Activated CD4-positive, alpha-beta T cell treated with anti-CD3 and anti-CD28 coated beads, Interleukin-2, amount 50 U/mL, for 4 hours (primary cell): Measurements from ENCODE around the gene CHADL.

Source experiments
- DNase-seq, 2 experiments: peaks; one replicate each; pipeline ENCODE4 v3.0.0-alpha.2; 2020

Gene CHADL

DNA sequence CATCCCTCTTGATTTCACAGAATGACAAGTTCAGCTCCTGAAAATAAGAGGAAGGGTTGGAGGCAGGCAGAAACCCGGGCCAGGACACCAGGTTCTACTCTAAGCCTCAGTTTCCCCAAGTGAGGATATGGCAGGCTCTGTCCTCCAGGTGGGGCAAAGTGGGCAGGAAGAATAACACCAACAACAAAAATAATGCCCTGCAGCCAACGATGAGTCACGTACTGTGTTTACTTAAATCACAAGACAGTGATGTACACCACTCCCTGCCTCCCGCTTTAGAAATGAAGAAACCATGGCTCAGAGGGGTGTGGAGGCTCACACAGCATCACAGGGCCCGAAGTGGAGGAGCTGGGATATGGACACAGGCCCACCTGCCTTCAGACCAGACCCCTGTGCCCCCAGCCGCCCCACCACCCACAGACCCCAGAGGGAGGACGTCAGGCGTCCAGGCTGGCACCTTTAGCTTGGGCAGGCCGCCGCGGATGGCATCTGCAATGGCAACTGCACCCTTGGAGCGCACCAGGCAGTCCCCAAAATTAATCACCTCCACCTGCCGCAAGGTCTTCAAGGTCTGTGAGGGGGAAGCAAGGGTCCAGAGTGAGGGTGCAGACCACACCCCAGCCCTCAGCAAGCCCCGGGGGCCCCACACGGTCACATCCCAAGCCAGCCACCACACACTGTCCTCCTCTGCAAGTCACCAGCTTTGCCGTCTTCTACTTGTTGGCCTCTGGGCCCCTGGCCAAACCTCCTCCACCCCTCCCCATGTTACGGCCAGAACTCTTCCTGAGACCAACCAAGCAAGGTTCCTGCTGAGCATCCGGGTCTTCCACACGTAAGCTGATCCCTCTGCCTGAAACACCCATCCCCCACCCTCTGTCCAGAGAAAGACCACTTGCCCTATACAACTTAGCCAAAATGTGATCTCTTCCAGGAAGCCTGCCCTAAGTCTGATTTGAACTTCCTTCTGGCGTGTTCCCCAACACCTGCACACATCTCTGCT is 15.8 kb upstream of the CHADL start:
- DNase-seq, result no peak

DNA sequence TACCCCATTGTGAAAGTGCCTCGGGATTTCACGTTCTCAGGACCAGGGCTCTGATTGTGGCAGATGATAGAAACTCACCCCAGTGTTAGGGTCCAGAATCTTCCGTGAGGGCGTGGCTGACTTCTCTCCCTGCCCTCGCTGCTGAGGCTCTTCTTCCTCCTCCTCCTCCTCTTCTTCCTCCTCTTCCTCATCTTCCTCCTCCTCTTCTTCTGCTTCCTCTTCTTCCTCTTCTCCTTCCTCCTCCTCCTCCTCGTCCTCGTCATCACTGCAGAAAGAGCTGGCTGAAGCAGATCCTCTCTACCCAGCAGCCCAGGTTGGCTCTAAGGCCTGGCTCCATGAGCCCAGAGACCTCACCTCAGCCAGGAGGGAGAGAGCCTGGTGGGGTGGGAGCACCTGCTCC is 13.5 kb upstream of the CHADL start:
- DNase-seq, result no peak

DNA sequence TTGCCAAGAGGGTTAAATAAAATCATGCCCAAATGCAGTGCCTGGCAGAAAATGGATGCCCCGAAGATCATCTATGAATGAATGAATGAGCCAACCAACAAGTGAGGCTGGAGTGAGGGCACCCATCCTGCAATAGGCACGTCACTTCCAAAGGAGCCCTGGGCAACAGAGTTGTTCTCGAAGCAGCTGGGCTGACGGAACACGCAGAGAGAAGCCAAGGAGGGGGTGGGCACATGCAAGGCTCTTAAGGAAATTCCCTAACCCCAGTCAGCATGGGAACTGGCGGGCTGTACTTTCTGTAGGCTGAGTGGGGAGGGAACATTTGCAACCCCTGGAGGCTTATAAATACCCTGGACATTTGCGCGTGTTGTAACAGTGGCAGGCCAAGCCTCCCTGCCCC is 11.6 kb upstream of the CHADL start:
- DNase-seq, result no peak

DNA sequence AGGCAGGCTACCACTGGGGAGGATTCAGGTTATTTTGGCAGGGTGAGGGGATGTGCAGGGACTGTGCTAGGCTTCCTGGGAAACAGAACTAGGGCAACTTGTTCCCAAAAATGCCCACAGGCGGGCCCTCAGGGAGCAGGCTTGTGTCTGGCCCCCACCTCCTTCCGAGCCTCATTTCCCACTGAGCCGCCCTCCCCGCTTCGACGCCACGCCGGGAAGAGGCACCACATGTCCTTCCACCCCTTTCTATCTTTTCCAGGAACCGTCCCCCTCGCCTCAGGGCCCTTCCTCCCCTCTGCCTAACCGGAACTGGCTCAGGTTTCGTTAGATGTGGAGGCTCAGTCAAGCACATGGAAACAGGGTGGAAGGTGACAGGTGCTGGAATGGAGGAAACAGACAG is 9.4 kb upstream of the CHADL start:
- DNase-seq, result no peak

DNA sequence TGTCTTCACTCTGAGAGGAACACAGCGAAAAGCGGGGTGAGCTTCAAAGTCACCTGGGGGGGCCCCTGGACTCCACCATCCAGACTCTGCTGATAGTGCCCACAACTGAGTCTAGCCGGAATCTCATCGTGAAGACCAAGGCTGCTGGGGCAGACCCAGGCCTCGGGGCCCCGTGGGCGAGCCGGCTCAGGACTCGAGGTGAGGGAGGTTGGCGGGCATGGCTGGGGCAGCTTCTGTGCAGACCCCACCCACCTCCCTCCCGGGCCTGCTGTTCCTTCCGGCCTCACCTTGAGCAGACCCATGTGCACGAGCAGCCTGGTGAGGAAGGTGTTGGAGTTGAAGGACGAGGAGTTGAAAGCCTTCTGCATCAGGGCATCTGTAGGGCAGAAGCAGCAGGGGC is 8.7 kb upstream of the CHADL start:
- no peak for DNase-seq

DNA sequence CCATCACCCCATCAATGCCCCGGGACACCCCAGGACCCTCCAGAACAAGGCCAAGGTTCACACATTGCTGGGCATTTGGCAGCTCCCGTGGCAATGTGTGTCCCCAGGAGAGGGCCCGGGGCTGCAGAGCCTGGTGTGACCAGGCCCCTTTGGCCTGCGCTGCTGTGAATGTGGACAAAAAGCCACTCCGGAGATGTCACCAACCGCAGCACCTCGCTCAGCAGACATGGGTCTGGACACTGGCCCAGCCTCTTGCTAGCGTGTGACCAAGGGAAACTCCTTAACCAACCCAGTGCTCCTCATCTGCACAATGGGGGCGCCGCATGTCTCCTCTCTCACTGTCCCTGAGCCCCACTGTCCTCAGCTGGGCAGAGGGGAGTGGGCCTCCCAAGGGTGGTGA is 8.0 kb upstream of the CHADL start:
- no peak for DNase-seq

DNA sequence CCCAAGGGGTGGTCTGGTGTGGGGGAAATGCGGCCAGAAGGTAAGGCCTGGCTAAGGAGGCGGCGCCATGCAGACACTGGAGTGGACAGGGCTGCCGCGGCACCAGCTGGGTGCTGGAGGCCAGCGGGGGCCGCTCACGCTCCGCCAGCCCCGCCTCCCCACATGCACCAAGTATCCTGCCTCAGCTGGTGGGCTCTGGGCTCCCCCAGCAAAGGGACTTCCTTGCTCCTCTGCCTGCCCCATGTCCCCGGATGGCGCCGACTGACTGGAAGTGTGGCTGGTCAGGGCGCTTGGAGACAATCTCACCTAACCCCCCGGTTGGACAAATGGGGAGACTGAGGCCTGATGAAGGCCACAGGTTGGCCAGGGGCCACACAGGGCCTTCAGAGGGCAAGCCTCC is 7.6 kb upstream of the CHADL start:
- DNase-seq, result no peak

DNA sequence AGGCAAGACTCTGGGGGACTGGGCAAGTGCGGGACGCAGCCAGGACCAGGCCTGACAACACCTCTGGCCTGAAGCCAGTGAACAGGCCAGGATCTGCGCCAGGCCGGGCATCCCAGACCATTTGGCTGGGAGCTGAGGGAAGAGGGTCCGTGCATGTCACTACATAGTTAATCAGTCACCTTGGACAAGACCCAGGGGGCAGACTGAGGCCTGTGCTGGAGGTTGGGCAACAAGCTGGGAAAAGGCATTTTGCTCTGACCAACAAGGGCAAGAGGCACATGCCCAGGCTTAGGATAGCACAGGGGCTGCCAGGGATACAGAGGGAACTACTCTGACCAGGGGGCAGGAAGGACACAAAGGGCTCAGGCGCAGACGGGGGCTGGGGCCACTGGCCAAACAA is 7.0 kb upstream of the CHADL start:
- no peak for DNase-seq

DNA sequence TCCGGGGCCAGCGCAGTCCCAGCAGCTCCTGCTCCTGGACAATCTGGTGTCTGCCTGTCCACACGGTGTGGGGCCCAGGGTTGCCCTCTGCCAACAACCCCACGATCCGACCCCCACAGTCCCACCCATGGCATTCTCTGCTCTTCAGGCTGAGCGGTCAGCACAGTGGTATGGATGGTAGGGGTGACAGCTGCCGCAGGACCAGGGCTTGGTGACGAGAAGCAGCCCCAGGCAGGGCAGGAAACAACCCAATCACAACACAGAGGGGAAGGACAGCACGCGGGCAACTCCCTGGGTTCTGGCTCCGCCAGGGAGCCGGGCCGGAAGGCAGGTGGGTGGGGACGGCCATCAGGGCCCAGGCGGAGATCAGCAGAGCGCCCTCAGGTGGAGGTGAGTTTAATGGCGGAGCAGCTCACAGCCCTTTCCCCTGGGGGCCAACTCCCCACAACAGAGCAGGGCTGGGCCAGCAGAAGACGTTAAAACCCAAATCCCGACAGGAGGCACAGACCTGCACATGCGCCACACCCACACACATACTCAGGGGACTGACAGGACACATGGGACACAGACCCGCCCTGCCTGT is 5.3 kb upstream of the CHADL start:
- DNase-seq, result no peak

DNA sequence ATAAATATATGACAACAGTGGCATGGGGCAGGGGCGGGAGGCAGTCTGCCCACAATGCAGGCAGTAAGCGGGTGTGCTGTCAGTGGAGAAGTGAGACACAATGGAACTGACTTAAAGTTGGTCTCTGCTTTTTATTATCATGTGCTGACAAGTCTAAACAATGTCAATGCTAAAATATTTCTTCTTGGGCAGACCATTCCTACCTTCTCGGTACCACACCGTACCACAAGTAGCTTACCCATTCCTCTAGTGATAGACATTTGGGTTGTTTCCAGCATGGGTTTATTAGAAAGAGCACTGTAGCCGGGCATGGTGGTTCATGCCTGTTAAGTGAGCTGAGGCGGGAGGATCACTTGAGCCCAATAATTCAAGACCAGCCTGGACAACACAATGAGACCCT is 2.6 kb upstream of the CHADL start:
- DNase-seq, result no peak

DNA sequence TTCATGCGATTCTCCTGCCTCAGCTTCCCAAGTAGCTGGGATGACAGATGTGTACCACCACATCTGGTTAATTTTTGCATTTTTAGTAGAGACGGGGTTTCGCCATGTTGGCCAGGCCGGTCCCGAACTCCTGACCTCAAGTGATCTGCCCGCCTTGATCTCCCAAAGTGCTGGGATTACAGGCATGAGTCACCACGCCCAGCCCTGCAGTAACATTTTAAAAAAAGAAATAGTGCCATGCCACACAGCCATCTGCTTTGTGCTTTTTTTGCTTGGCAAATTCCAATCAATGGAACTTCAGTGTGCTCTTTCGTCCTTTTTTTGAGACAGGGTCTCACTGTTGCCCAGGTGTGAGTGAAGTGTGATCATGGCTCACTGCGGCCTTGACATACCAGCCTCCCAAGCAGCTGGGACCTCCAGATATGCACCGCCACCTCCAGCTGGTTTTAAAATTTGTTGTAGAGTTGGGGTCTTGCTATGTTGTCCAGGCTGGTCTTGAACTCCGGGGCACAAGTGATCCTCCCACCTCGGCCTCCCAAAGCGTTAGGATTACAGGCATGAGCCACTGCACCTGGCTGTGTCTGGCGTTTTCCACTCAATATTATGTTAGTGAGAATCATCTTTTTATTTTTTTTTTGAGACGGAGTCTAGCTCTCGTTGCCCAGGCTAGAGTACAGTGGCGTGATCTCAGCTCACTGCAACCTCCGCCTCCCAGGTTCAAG is 1.8 kb upstream of the CHADL start:
- no peak for DNase-seq

DNA sequence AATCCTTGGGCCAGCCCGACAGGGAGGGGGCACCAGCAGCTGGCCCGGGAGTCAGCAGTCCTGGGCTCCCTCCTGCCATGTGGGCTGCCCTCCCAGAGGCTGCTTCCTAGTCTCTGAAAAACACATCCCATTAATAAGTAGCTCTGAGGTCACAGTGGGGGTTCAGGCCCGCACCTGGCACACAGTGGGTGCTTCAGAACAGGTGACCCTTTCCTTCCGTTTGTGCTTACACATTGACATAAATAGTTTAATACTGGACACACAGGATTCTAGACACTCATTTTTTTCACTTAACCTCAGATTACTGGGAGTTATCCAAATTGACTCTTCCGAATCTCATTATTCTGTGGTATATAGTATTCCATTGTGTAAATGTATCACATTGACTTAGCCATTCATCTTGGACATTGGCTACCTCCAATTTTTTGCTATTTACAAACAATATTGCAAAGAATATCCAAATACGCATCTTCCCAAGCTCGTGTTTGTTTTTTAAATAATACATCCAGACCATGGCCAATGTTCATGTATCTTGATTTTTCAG is 474 bp upstream of the CHADL start:
- no peak for DNase-seq

DNA sequence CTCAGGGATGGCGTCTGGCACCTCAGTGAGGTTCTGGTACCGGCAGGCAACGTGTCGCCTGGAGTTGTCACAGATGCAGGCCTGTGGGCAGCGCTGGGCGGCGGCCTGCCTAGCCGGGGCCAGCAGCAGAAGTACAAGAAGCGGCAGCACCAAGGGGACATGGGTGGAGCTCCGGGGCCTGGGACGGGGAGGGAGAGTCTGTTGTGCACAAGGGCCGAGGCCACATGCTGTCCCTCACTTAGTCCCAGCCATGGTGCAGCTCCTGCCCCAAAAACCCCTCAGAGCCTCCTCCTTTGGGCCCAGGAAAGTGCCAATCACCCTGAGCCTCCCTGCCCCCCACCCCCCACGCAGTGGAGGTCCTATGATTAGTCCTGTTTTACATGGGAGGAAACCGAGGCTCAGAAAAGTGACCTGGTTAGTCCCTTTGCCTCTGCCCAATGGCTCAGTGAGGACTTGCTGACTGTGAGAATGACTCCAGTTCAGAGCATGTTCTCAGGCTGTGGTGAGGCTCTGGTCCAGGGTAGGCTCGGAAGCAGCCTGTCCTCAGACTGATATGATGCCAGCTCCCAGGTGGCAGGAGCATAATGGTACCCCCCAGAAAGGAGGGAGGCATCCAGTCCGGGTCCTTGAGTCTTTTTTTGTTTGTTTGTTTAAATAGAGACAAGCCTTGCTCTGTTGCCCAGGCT is 1.1 kb downstream of the CHADL start:
- DNase-seq, result no peak

DNA sequence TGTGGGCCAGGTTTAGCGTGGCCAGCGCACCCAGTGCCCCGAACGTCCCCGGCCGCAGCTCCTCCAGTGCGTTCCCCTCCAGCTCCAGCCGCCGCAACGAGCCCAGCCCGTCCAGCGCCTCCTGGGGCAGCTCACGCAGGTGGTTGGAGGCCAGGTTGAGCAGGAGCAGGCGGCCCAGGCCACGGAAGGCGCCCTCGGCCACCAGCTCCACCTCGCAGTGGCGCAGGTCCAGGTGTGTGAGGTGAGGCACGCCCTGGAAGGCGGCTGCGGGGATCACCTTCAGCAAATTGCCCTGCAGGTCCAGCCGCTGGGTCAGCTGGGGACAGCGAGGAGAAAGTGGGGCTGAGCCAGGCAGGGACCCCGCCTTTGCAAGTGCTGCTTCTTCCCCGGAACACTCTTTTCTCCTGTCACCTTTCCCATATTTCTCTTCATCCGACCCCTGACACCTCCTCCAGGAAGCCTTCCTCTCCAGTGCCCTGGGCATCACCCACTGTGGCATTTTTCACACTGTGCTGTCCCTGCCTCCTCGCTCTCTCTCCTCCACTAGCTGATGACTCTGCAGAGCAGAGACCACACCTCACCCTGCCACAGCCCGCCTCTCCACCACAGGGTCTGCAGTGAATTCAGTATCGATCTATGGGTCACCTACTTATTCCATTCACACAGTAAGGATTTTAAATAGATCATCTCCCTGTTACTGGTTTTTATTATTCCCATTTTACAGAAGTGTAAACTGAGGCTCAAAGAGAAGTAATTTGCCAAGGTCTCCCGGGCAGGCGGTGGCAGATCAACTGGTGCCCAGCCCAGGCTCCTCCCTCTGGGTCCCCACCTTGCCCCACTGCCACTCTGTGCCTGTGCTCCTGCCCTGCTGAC is 1.9 kb downstream of the CHADL start:
- no peak for DNase-seq

DNA sequence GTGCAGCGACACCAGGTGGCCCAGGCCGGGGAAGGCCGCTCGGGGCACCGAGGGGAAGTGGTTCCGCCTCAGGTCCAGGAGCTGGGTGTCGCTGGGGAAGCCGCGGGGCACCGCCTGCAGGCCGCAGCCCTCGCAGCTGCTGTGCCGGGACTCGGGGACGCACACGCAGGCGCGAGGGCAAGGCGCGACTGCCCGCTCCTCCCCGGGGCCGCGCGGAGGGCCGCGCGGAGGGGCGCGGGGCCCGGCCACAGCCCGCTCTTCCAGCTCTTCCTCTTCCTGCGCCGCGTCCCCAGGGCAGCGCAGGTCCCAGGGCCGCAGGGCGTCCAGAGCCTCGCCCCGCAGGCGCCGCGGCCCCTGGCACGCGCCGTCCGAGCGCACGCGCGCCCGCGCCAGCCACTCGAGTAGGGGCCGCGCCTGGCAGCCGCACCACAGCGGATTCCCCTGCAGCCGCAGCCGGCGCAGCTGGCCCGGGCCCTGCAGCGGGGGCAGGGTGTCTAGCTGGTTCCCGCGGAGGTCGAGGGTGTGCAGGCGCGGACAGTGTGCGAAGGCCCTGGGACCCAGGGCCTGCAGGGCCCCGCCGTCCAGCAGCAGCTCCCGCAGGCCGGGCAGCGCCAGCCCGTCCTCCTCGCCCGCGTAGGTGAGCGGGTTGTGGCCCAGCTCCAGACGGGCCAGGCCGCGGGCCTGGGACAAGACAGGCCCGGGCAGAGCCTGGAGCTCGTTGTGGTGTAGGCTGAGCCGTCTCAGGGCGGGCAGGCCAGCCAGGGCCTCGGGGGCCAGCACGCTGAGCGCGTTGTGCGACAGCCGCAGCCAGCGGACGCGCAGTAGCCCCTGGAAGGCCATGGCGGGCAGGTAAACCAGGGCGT is 2.8 kb downstream of the CHADL start:
- peak; percentile 74 to 77 for DNase-seq

DNA sequence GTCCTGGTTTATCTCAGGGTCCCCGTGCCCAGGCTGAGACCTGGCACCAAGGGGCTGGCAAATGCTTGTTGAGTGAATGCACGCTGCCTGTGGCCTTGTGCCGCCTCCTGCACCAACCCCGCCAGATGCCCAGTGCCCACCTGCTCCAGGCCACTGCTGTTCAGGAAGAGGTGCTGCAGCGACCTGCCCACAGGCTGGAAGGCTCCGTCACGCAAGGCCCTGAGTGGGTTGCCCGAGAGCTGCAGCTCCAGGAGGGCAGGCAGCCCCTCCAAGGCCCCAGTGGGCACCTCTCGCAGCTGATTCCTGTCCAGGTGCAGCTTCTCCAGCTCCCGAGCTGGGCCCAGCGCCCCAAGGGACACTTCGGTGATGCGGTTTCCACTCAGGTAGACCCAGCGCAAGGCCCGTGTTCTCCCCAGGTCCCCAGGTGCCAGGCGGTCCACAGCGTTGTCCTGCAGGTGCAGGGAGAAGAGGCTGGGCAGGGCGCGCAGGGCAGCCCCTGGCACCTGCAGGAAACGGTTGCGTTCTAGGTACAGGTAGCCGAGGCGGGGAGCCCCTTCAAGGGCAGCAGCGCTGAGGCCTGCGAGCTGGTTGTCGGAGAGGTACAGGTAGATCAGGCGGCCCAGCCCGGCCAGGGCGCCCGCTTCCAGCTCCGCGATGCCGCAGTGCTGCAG is 3.6 kb downstream of the CHADL start:
- no peak for DNase-seq

DNA sequence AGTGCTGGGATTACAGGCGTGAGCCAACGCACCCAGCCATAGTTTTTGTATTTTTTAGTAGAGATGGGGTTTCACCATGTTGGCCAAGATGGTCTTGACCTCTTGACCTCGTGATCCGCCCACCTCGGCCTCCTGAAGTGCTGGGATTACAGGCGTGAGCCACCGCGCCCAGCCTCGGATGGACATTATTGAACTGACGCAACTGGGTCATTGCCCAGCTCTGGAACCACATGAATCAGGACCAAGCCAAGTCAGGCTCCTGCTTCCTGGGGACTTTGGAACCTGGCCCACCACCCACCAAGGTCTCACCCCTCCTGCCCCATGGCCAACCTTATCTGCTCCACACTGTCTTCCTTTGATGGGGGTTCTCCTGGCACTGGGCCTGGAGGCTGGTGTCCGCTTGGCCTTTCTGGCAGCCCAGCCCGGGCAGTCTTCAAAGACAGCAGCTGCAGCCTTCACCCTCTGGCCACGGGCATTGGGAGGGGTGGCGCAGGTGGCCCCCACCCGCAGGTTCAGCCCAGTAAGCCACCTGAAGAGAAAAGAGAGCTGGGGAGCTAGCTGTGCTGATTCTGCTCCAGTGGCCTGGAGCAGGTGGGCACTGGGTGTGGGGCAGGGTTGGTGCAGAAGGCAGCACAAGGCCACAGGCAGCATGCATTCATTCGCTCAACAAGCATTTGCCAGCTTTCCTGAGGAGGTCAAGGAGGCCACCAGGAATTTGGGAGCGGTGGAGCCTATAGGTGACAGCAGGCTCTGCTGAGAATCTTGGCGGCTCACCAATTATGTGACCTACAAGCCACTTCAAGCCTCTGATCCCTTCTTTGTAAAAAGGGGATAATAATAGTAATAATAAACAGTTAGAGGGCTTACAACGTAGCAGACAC is 5.7 kb downstream of the CHADL start:
- DNase-seq, result no peak

DNA sequence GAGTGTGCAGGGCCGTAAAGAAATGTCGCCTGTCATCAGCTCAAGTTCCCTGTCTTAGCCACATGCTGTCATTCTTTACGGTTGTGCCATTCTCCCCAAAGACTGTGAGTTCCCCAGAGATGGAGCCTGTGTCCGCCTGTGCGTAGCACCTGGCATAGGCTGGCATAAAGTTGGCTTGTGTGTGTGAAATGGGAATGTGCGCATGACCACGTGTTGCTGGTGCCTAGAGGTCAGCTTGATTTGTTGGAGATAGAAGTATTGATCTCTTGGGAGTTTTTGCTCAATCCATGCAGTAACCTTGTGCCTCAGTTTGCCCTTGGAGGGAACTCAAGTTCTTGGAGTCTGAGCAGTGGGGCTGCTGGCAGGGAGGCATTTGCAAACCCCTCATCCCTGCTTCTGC is 9.4 kb downstream of the CHADL start:
- no peak for DNase-seq

DNA sequence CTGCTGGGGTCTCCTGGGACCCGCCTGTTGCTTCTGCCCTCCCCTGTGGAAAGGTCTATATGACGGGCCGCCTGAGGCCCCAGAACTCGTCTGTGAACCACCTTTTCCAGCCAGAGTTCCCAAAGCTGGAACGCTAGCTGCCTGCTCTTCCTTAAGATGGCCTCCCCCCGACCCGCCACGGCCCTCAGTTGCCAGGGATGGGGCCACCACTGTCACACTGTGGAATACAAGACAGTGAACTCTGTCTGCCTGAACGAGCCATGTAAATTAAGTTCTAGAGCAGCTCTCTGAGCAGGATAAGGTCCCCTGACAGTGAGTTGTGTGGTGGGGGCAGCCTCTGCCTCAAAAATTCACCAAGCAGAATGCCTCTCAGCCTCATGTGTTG is 10.3 kb downstream of the CHADL start:
- DNase-seq, result no peak
